GM19240 (cell line): ENCODE data around the gene LRRFIP1.

ENCODE experiments used
- DNase-seq: peaks from one replicate; pipeline ENCODE4 v3.0.0; 2011; ENCODE audit warnings: low spot score; ENCODE audit not compliant: insufficient read length

Gene LRRFIP1

GRCh38 chr2:237827421-237827987 lies 200.1 kb downstream of the LRRFIP1 start:
- DNase-seq: no peak
